ENCODE results near the gene SLC5A12.

DNA sequence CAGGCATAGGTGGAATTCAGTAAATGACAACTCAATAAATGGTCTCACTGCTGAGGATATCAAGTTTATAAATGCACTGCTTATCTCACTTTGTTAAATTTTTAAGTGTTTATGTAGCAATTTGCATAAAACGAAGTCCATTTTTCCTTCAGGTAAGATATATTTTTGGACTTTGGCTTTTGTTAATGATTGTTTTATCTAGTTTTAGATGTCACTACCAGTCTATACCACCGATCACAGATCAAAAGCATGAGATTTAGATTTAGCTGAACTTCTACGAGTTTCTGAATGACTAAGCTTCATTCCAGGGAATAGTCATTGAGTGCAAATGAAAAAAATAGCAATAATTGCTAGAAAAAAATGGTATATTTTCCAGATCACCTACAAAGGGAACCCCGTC is 12.8 kb upstream of the SLC5A12 start:
- TF ChIP-seq, protein P1, sequence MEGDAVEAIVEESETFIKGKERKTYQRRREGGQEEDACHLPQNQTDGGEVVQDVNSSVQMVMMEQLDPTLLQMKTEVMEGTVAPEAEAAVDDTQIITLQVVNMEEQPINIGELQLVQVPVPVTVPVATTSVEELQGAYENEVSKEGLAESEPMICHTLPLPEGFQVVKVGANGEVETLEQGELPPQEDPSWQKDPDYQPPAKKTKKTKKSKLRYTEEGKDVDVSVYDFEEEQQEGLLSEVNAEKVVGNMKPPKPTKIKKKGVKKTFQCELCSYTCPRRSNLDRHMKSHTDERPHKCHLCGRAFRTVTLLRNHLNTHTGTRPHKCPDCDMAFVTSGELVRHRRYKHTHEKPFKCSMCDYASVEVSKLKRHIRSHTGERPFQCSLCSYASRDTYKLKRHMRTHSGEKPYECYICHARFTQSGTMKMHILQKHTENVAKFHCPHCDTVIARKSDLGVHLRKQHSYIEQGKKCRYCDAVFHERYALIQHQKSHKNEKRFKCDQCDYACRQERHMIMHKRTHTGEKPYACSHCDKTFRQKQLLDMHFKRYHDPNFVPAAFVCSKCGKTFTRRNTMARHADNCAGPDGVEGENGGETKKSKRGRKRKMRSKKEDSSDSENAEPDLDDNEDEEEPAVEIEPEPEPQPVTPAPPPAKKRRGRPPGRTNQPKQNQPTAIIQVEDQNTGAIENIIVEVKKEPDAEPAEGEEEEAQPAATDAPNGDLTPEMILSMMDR (IDR thresholded peaks at IDR 0.05), result no peak
- TF ChIP-seq POLR2A (IDR thresholded peaks at IDR 0.05), result no peak
